SIG-M5 (cell line): ENCODE data around the gene BCAS1.
"Not testable (repeated sequence)": the region's sequence is repeated elsewhere in the genome, so short reads cannot be mapped to it uniquely, and the experiment has no call there.

Experiments used
- DNase-seq: peaks from one replicate; lab custom pipeline; 2025; lab: John Stamatoyannopoulos, UW

Gene BCAS1

DNA sequence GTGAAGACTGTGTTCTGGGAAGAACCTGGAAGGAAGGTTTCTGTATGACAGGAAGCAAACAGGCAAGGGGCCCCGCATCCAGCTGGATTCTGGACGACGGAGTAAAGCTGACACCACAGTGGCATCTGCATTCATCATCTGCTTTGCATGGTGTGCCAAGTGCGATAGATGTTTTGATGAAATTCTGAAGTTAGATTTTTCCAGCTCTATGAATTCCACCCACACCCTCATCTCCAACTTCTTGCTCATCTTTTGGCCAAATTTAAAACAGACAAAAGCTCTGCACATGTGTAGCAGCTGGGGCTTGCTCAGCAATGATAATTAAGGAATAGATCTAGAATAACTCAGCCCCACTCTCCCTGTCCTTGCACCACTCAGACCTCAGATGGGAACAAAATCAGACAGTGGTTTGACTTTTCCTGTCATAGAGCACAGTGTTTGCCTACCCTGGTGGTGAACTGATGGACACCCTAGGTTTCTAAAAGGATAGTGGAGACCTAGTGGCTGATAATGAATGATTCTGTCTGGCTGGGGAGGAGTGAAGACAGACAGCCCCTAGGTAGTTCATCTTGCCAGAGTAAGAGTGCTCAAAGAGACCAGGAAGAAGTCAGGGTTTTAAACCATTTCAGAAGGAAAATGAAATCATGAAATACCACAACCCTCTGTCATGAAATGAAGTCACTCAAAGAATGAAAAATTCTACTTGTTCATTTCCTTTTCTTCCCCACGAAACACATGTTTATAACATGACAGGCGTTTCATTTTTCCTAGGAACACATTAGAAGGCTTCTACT is 85.8 kb downstream of the BCAS1 start:
- DNase-seq, result no peak

DNA sequence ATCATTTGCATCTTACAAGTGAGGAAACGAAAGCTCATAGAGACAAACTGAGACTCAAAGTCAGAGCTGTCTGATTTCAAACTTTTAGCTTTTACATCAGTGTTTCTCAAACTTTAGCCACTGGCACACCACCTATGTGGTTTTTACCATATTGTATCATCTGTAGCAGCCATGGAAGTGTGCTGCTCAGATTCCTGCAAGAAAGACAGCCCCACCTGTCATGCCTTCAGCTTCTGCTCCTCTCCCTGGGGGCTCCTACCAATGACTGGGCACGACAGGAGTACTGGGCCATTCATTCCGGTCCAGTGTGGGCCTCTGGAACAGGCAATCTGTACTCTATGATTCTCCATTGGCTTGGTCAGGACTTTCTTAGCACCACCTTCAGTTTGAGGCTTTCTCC is 87.0 kb downstream of the BCAS1 start:
- no peak for DNase-seq

GRCh38 chr20:53982624-53983023 is 87.8 kb downstream of the BCAS1 start:
- DNase-seq, result no peak

GRCh38 chr20:53981752-53982437 is 88.5 kb downstream of the BCAS1 start:
- no peak for DNase-seq

- DNase-seq, result no peak
Measured at GRCh38 chr20:53981130-53981529, 89.3 kb downstream of the BCAS1 start.

GRCh38 chr20:53980031-53980465 is 90.3 kb downstream of the BCAS1 start:
- no peak for DNase-seq

DNA sequence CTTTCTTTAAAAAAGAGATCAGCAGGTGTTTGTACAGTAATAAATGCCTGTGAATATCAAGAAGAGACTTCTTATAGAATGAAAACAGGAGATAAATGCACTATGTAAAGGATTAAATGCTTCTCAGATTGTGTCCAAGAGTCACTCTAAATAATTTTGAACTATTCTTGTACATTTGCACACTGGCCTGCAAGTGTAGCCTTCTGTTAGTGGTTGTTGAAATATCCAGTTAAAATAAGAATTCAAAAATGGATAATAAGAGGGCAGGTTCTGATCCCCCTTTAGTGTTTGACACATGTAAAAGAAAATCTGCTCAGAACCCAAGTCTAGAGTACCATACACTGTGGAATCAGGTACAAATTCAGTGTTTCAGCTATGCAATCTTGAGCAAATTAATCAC is 91.9 kb downstream of the BCAS1 start:
- DNase-seq, result no peak

GRCh38 chr20:53977391-53977790 is 93.0 kb downstream of the BCAS1 start:
- DNase-seq, result no peak

DNA sequence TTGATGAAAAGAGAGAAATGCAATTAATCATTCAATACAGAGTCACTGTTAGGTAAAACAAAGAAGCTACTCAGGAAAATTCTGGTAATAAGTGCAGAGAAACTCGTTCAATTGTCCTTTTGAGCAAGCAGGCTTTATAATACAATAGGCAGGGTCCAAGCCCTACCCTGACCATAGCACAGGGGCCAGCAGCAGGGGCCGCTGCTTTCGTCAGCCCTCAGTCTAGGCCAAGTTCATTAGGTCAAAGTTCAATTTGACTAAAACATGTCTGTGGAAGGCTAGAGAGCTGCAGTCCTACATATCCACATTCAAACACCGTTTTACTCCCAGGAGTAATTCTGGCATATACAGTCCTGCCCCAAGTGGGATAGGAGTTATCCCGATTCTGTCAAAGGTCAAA is 94.6 kb downstream of the BCAS1 start:
- DNase-seq, result no peak

GRCh38 chr20:53974785-53975555 is 95.4 kb downstream of the BCAS1 start:
- DNase-seq, result no peak

DNA sequence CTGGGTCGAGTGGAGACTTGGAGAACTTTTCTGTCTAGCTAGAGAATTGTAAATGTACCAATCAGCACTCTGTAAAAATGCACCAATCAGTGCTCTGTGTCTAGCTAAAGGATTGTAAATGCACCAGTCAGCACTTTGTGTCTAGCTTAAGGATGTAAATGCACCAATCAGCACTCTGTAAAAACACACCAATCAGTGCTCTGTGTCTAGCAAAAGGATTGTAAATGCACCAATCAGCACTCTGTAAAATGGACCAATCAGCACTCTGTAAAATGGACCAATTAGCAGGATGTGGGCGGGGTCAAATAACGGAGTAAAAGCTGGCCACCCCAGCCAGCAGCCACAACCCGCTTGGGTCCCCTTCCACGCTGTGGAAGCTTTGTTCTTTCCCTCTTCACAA is 96.5 kb downstream of the BCAS1 start:
- DNase-seq, result not testable (repeated sequence)

GRCh38 chr20:53972179-53972578 is 98.2 kb downstream of the BCAS1 start:
- no peak for DNase-seq

GRCh38 chr20:53971096-53971683 is 99.2 kb downstream of the BCAS1 start:
- DNase-seq, result no peak

DNA sequence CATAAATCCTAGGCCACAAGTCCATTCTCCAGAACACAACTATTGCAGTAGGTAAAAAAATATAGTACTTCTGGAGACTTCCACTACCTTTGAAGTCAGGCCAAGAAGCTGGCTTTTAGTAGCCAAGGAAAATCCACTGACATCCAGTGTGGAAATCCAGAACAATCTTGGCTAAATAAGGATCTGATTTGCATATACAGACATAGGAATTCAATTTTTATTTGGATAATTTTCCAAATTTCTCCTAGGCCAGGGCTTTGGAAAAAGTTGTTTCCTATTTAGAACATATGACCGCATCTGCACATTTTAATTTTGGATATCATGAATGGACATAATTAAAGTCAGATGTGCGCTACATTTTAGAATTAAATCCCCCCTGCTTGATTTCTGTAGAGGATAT is 100.2 kb downstream of the BCAS1 start:
- DNase-seq, result no peak

DNA sequence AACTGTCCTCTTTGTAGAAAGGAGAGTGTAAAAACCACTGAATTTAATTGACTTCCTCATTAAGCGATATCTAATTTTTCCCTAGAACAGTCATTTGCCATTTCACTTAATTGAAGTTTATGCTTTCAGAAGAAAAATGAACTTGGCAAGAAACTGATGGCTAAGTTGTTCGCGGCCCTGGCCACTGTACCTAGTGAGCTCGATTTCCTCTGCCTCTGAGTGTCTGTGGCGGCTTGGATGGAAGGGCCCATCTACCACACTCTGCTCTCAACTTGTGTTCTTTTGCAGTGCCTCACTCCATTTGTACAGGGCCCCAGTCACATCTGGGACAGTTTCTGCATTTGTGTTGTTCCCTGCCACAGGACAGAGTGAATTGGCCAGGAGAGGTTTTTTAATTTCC is 102.9 kb downstream of the BCAS1 start:
- no peak for DNase-seq

DNA sequence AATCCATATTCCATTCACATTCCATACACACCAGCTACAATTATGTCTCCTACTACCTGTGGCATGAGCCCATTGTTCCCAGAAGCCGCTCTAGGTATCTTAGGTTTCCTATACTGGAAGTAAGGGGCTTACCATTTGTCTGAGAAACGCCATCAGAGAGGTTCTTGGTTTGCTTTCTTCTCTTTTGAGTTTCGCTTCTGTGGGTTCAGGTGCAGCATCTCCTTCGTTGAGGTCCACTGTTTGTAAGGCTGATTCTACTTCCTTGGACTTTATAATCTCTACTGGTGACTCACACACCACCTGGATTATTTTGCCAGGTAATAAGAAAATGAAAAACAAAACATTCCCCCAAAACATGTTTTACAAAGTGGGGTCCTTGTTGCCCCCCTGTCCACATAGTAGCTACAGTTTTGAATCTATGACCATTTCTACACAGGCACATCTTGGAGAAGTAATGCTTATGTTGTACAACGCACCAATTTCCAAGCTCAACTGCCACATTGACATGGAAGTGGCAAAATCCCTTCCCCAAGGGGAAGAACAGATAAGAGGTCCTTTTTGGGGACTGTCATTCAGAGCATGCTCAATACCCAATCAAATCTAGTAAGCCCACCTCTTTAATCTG is 103.5 kb downstream of the BCAS1 start:
- DNase-seq, result no peak

GRCh38 chr20:53964501-53965253 is 105.7 kb downstream of the BCAS1 start:
- no peak for DNase-seq

DNA sequence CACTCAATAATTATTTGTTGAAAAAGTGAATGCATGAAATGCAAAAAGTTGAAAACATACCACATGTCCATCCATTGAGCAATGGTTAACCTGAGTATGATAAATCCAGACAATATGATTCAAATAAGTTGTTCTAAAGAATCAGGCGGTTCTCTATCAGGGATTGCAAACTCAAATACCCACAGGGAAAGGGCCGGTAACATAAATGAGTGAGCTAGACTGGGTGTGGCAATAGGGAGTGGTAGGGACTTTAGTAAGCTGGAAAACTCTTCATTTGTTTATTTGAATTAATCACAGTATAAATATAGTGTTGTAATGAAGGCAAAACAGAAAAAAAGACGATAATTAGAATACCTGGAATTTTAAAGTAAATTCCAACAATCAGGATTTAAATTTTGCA is 106.3 kb downstream of the BCAS1 start:
- DNase-seq, result no peak

DNA sequence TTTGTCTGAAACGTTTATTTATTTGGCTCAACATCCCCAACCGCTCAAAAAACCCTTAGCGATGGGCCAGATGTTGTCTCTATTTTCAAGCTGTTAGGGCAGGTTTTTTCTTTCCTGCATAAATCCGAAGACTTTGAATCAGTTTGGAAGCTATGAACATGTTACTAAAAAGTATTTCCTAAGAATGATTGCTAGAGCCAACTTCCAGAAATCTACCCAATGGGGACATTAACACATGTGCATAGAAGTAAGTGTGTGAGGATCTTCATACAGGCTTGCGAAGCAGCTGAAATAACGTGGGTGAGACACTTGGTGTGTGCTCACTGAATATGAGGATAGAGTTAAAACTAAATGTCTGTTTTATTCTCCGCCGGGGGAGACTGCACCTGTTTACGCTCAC is 106.8 kb downstream of the BCAS1 start:
- no peak for DNase-seq

- no peak for DNase-seq
Measured at GRCh38 chr20:53962388-53962787, 108.0 kb downstream of the BCAS1 start.

DNA sequence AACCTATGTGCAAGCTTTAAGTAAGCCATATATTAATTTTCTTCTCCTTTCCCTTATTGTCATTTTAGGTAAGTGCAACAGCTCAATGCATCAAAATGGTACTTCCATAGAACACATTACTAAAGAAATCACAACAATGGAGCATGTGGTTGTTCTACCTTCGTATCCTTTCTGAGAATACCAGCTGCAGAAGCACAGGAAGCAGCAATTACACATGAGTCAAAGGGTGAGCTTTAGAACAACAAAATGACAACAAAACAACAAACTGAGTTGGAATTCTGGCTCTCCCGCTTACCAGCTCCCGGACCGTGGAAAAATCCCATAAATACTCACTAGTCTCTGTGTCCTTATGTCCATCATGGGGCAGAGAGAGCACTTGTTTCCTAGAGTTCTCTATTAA is 108.9 kb downstream of the BCAS1 start:
- DNase-seq, result no peak
